GM18502 (cell line): ENCODE measurements around the gene CXorf65.

ENCODE experiments used
- ATAC-seq: cut with Tn5 transposase; IDR thresholded peaks from one replicate; pipeline ENCODE4 v1.9.1; 2021; ENCODE audit warnings: mild to moderate bottlenecking; ENCODE audit not compliant: unreplicated experiment, poor library complexity

The CXorf65 gene

GRCh38 chrX:71106427-71106826, at the start of gene CXorf65:
TSS of gene CXorf65 (minus strand) at chrX:71106740. CDS start at chrX:71106556, 184 bp downstream.
- no peak for ATAC-seq

GRCh38 chrX:71154641-71155040, 48.1 kb upstream of the CXorf65 start:
- ATAC-seq = no peak

- ATAC-seq = no peak
These were observed 47.7 kb upstream of the CXorf65 start for GRCh38 chrX:71154196-71154595.

- no peak for ATAC-seq
These were observed 44.8 kb upstream of the CXorf65 start for GRCh38 chrX:71151366-71151765.

GRCh38 chrX:71148278-71148663, 41.7 kb upstream of the CXorf65 start:
- no peak for ATAC-seq

- ATAC-seq = no peak
These were observed 41.1 kb upstream of the CXorf65 start for GRCh38 chrX:71147496-71148277.

GRCh38 chrX:71144651-71145050, 38.1 kb upstream of the CXorf65 start, which contains the start of gene NLGN3:
TSS of gene NLGN3 (plus strand) at chrX:71144841. CDS start at chrX:71147750, 2,909 bp downstream.
- no peak for ATAC-seq

- ATAC-seq = no peak
These were observed 37.0 kb upstream of the CXorf65 start for GRCh38 chrX:71143508-71143907.

- no peak for ATAC-seq
These were observed 33.9 kb upstream of the CXorf65 start for GRCh38 chrX:71140440-71140839.

GRCh38 chrX:71131510-71131909, 25.0 kb upstream of the CXorf65 start:
- no peak for ATAC-seq

GRCh38 chrX:71128915-71129765, 22.6 kb upstream of the CXorf65 start:
- peak; percentile 78 for ATAC-seq

- ATAC-seq = no peak
These were observed 21.8 kb upstream of the CXorf65 start for GRCh38 chrX:71128166-71128833.

- no peak for ATAC-seq
These were observed 12.5 kb upstream of the CXorf65 start for GRCh38 chrX:71118985-71119535.

- peak; percentile 86 for ATAC-seq
These were observed 11.8 kb upstream of the CXorf65 start, which contains the start of gene MED12 for GRCh38 chrX:71118032-71118984. TSS of gene MED12 (plus strand) at chrX:71118596. CDS start at chrX:71118755, 159 bp downstream.

GRCh38 chrX:71117358-71117757, 10.8 kb upstream of the CXorf65 start:
- ATAC-seq = no peak

- peak; percentile 29 for ATAC-seq
These were observed 5.4 kb upstream of the CXorf65 start for GRCh38 chrX:71111921-71112431.

- ATAC-seq = peak; percentile 89
These were observed 4.8 kb upstream of the CXorf65 start, which contains the start of gene IL2RG for GRCh38 chrX:71111141-71111843. TSS of gene IL2RG (minus strand) at chrX:71111577. CDS start at chrX:71111539, 38 bp downstream.

GRCh38 chrX:71109051-71109450, 2.5 kb upstream of the CXorf65 start:
- ATAC-seq = no peak
